HG02870 (cell line): ENCODE results near the gene XPO5.
"Not testable (repeated sequence)": the region's sequence is repeated elsewhere in the genome, so short reads cannot be mapped to it uniquely, and the experiment has no call there.

Experiments used
- ATAC-seq: cut with Tn5 transposase; IDR thresholded peaks from one replicate; pipeline ENCODE4 v1.9.1; 2021; ENCODE audit warnings: mild to moderate bottlenecking, moderate library complexity; ENCODE audit not compliant: unreplicated experiment

XPO5 gene

DNA sequence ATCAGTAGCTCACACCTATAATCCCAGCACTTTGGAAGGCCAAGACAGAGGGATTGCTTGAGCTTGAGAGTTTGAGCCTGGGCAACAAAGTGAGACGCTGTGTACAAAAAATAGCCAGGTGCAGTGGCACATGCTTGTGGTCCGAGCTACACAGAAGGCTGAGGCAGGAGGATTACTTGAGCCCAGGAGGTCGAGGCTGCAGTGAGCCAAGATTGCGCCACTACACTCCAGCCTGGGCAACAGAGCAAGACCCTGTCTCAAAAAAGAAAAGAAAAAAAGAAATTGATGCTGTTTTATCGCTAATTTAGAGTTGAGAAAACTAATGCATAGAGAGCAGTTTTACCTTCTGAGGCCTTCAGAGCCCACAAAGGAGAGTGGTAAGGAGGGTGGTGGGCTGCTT, 77.5 kb downstream of the XPO5 start:
- ATAC-seq, result not testable (repeated sequence)

DNA sequence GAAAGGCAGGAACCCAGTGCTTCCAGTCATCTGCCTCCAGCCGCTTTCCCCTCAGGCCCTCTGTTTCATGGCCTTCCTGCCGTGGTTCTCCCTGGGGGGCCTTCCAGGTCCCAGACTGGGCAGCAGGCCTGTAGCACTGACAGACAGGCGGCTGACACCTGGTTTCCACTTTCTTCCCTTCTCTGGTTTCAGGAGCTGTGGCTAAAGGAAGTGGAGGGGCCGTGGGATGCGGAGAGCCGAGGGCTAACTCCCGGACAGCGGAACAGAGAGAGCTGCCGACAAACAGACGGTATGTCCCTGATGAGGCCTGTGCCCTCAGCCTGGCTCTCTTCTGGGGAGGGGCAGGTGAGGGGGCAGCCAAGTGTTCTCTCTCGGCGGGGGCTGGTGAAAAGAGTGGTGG, 78.1 kb downstream of the XPO5 start:
- no peak for ATAC-seq

DNA sequence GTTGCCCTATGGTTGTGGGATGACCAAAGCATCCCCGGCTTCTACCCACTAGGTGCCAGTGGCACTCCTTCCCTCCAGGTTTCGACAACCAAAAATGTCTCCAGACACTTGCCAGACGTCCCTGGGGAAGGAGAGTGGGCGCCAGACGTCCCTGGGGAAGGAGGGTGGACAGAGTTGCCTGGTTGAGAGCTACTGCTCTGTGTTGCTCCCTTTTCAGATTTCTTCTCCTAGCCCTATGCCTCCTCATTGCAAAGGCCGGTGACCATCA, 78.8 kb downstream of the XPO5 start:
- no peak for ATAC-seq

DNA sequence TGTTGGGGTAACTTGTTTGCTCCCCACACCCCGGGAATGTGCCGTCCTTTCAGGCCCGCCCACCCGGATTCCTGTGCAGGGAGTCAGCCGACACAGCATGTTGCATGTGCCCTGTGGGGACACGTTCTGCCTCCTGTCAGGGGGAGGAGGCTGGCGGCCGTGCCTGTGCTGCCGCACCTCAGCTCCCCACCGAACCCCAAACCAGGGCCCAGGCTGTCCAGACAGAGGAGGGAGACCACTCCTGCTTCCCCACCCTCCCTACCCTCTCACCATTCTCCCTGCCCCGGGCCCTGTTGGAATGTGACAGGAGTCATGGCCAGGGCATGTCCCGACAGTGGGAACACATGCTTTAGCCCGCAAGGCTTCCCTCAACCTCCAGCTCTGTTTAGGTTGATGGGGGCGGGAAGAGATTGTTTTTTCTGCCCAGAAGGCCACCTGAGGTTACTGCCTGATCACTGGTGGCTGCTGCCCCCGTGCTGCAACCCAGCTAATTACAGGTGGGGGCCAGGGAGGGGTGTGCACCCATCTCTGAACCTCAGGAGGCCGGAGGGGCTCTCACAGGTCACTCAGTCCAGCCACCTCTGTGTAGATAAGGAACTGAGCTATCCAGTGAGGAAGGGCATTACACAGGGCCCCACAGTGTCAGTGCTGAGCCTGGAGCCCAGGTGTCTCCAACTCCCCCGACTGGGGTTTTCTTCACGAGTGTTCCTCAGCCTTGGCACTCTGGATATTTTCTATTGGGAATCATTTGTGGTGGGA, 79.3 kb downstream of the XPO5 start:
- ATAC-seq, result no peak

DNA sequence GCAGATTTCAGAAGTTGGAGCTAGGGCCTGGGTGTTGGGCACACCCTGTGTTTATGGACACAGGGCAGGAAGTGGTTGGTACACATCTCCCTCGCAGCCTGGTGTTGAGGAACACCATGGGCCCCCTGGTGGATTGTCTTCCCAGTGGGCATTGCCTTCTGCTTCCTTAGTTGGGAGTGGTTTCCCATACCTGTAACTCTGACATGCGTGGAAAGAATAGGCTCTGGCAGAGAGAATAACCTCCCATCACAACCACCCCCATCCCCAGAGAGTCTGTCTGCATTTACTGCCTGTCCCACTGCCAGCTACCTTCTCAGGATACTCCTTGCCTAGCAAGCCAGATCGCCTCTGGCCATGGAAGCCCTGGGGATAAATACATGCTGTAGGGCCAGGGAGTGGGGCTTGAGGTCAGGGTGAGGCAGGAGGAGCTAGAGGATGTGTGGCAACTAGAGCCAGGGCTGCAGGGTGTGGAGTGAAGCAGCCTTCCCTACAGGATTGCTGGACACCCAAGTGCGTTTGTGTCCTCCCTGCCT, 80.4 kb downstream of the XPO5 start:
- no peak for ATAC-seq

DNA sequence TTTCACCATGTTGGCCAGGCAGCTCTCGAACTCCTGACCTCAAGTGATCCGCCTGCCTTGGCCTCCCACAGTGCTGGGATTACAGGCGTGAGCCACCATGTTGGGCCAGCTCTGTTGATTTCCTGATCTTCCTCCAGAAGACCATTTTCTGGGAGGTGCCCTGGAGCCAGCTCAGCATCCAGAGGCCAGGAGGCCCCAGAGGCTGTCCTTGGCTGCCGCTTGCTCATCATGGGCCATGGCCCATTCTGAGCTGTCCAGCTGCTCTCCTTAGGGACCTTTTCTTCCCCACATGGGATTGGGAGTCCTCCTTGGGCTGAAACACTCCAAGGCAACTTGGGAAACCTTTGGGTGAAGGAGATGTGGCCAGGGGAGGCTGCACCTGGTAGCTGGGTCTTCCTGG, 81.1 kb downstream of the XPO5 start:
- ATAC-seq, result no peak

DNA sequence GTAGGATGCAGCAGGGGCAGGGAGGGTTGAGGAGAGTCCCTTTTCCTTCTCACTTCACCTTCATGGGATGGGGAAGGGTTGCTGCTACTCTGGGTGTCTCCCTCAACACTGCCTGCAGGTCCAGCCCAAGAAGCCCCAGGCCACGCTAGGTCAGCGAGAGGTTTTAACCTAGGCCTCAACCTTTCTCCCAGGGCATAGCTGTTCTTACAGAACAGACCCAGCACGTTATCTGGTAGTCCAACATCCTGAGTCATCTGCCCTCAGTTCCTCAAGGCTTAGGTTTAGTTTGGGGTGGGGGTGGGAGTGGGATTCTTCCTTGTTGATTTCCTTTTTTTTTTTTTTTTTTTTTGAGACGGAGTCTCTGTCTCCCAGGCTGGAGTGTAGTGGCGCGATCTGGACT, 81.5 kb downstream of the XPO5 start:
- ATAC-seq, result no peak

DNA sequence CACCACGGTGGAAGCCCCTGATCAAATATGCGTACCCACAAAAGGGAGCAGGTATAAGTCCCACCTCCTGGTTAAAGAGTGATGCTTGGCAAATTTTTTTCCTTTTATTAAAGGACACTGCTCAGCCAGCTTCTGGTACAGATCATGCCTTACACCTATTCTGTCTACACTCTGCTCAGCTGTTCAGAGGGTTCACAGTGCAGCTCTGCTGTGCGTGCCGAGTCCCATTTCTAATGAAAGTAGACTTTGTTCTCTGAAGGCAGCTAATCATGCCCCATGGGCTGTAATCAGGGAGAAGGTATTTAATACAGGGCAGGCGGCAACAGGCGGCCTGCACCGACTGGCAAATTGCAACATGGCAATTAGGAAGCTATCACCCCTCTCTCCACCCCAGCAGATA, 82.0 kb downstream of the XPO5 start:
- ATAC-seq, result no peak

DNA sequence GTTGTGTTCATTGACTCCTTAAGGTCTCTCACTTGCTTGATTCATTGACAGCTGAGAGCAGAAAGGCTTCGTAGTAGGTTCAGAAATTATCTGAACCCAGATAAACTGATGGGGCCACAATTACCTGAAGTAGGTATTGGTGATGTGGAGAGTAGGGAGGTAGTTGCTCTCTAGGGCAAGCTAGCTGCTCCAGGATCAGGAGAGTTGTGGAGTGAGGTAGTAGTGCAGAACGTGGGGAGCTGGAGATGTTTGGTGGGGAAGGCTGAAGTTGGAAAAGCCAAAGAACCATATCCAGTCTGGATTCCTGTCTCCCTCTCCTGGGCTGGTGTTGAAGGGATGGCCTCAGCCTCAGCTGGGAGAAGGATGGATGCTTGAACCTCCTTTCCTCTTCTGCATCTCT, 82.6 kb downstream of the XPO5 start:
- ATAC-seq, result no peak

DNA sequence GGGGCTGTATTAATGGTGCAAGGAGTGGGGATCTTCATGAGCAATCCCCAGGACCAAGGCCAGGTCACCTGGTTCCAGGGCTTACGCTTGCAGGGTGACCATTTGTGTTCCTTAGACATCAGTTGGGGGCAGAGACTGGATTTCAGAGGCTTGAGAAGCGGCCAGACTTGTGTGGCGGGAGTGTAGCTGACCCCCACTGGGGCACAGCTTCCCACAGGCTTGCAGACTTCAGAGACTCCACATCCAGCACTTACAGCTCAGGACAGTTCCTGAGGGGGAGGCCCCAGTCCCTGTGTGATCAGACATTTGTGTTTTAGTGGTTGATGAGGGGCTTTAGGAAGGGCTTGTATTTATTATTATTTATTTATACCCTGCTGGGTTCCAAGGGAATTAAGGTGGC, 83.2 kb downstream of the XPO5 start:
- no peak for ATAC-seq

DNA sequence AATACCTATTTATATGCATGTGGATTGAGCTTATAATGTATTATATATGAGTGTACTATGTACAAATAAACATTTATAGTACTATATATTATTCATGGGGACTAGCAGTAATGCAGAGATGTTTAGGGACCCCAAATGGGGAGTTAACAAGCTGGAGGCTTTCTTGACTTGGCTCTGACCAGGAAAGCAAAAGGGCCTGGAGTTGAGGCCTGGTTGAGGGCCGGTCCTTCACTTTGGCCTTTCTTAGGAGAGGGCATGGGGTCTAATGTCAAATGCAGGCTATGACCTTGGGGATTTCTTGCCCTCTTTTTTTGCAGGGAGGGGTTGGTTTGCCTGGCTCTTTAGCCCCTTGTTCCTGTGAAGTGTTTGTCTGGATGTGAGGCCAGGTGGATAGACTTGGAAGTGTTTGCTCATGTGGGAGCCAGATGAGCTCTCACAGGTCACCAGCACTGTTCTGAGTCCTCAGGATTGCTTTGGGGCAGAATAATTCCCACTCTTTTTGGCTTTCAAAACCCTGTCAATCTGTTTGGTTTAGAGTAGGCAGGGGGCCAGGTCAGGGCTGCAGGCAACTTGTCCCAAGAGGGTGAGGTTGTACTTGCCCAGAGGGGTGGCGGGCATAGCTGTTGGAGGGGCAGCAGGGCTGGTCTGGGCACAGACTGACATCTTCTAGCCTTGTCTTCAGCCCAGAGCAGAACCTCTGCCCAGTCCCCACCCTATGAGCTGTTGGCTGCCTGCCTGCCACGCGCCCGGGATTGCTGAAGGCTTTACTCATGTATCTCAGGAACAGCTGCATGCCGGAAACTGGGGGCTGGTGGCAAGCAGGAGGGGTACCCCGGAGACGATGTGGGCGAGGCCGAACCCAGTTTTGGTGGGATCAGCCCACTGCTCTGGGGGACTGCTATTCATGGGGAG, 83.8 kb downstream of the XPO5 start:
- no peak for ATAC-seq

DNA sequence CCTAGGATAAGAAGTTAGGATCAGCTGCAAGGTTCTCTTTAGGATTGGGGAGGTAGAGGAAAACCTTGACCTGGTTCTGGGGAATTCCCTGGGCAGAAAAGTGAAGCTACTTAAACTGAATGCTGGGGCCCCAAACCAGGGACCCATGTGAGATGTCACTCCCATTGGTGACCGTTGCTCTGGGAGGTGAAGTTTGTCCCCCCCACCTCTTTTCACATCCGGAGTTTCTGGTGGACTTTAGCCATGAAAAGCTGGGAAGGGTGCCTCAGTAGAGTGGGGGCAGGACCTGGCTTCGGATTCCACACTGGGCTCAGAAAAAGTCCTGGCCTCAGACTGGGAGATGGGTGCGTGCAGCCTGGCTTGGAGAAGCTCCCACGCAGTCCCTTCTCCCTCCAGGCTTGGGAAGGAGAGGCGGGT, 85.3 kb downstream of the XPO5 start:
- no peak for ATAC-seq

DNA sequence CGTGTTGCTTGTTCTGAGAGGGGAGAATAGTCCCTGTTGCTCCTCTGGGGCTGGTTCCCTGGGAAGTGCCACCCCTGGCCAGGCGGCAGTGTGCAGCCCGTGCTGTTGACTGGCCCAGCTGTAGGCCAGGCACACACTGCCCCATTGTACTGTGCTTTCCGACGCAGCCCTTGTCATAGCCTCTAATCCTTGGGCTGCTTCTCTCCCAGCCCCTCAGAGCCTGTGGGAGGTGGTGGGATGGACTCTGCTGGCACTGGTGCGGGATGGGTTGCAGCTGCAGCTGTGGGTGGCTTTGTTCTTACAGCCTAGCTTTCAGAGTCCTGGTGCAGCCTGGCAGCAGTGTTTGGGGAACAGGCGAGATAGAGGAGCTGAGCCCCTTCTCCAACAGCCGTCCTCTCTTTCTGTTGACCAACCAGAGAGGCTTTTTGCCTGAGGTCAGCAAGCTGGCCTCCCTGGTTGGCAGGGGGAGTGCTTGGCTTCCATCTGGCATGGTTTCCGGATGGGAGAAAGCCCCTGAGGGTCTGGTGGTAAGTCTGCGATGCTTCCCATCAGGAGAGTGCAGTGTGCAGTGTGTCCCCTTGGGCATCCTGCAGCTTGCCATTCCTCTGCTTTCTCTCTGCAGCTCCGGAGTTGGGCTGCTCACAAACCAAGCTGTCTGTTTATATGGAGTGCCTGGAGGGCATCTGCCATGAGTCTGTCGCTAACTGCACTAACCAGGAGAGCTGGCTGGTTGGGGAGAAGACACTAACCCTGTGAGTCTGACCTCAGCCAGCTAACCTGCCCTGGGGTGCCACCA, 86.4 kb downstream of the XPO5 start:
- ATAC-seq, result no peak

DNA sequence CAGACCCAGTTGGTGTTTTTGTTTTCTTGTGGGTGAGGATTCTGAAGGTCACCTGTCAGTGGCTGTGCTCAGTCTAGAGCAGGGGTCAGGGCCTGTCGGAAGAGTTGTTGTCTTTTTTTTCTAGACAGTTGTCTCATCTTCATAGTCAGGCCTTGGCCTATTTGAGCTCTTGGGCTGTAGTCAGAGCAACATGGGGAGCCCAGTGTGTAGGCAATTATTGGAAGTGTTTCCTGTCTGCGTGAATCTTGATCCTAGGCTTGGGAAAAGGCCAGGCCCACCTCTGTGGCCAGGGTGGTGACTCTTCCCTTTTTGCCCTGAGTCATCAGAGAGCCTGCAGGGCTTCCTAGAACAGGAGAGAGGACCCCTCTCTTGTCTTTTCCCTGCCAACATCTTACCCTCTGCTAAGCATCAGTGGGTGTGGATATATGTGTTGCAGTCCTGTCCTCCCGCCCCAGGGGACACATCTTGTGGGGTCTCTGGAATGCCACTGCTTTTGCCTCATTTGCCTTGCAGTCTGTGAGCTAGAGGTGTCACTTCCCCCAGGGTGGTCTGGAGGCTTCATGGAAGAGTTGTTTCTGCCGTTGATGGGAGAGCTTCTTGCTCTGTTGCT, 87.1 kb downstream of the XPO5 start:
- no peak for ATAC-seq

DNA sequence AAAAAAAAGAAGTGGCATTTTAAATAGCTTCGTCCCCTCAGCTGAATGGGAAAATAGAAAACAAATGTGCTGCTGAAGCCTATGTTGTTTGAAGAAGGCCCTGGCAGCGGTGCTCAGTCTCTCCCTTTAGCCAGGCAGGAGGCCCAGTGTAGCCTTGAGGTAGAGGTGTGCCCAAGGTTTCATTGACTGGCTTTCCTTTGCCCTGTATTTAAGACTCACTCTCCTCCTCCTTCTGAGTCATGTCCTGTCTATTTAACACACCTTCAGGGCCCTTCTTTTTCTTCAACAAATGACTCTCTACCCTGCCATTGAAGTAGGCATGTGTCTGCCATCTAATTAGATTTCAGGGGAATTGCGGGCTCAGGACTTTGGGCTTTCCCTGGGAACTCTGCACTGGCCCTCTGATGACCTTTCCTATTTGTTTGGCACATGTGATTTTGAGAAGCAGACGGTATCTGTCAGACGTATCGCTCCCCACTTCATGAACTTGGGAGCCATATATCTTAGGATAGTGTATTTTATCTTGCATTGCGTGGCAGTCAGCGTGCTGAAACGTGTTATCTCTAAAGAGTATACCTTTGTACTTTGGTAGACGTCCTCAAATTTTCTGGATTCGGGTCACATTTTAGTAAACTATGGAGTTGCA, 94.1 kb downstream of the XPO5 start:
- ATAC-seq, result no peak

DNA sequence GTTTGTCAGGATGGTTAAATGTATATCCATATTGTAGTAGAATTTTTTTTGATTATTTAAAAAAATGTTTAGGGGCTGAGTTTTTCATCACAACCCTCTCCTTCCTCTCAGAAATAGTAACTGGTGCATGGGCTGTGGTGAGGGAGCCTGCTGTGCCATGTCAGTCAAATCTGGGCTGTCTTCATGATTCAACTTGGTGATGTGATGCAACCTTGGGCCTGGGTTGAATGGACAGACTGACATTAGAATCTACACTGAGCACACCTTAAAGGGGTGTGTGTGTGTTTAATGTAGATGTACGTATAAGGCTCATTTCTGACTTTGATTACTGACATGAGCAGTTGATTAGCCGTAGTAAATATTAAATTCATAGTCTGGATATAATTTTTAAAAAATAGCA, 94.8 kb downstream of the XPO5 start:
- no peak for ATAC-seq

DNA sequence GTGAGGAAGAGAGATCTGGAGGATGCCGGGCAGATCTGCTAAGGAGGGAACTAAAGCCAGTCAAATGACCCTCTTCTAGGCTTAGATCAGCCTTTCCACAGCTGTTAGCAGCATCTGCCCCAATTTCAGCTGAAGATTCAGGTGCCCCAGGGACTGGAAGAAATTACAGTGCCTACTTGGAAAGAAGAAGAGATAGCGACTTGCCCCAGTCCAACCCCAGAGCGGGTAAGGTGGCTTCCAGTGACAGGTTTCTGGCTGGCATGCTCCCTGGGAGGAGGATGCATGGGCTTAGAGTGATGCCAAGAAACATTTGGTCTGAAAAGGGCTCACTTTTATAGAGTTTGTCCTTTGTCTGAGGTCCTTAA, 97.8 kb downstream of the XPO5 start:
- ATAC-seq, result no peak

DNA sequence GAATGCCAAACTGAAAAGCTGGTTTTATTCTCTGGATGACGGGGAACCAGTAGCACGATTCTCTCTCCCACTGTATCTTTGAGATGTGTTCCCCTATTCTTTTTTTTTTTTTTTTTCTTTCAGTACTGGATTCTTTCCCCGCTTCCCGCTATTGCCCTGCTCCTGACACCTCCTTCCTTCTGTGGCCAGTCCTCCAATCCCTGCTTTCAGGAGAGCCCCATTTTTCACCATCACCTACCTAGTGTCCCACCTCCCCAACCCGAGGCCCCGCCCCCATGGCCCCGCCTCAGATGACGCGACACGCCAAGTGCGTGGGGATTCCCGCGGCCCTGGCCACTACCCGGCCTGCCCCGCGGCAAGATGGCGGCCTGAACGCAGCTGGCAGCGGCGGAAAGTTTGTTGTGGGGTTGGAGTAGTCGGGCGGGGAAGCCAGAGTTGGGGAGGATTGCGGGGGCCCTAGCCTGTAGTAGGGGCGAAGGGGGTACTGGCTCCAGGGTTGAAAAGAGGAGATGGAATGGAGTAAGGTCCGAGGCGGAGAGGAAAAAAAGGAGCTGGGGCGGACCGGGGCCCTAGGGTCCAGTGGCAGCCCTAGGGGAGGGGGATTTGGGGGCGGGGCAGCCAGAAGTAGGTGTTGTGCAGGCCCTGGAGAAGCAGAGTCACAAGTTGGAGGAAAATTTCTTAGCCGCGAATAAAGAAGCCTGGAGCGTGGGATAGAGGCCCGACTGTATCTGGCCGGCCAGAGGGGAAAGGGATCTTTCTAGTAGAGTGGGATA, 98.4 kb downstream of the XPO5 start, which contains the start of gene TJAP1:
Gene TJAP1 (plus strand): TSS at position 336 of the 773 bp plus-strand sequence. CDS start 21,432 bp downstream, outside the sequence.
- peak; percentile 94 for ATAC-seq

DNA sequence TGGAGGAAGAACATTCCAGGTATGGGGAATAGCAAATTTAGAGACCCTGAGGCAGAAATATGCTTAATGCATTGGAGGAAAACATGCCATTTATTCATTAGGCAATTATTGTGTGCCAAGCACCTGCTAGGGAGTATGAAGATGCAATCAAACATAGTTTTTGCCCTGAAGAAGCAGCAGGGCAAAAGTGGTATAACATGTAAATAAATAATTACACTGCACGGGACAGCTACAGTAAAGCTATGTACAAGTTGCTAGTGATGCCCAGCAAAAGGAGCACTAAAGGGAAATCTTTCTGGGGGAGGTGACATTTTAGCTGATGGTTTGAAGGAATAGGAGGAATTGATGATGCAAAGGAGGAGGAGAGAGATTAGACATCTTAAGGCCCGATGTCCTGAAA, 99.1 kb downstream of the XPO5 start:
- ATAC-seq, result no peak

DNA sequence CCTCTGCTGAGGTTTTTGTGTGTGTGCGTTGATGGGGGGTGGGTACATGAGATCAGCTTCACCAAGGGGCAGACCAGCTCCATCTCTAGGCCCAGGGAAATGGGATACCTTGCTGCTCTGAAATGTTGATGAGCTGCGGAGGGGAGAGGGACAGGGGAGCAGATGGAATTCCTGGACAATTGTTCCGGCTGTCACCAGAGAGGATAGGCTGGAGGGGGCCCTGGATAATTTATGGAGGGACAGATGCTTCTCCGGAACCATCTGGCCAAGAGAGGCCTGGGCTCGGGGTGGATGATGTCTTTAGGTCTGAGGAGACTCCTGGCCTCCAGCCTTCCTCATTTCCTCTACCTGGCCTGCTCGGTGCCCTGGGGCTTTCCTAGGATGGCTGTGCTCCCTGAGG, 100.3 kb downstream of the XPO5 start:
- ATAC-seq, result no peak
